ENCODE results near the gene TNFRSF21. TPM values are rescaled to one million over a fixed set of nuclear protein-coding genes. Genes with fewer than 3 reads are reported as not detected.

The TNFRSF21 gene
- total and polyA plus RNA-seq, 2 donors (not counting 1 experiment from before 2014, with no cell fraction given), result 0.43 to 1.2 TPM

DNA sequence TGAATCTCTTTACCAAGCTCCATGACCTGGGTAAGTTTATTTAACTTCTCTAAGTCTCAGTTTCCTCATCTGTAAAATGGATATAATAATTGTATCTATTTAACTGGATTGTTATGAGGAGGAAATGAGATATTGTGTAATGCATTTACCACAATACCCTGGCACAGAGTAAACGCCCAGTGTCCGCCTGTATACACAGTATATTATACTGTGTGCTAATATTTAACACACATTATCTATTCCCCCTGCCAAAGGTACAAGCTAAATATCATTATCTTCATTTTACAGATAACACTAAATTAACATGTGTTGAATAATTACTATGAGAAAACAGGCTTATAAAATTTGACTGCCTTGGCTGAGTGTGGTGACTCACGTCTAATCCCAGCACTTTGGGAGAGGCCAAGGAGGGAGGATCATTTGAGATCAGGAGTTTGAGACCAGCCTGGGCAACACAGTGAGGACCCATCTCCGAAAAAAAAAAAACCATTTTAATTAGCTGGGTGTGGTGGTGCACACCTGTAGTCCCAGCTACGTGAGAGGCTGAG, 38.7 kb upstream of the TNFRSF21 start:
- Histone ChIP-seq H3K4me1 (ENCODE audit: control insufficient read depth in 2 of 2, insufficient read depth in 2 of 2, low read length in 2 of 2) (no peaks in the 10 kb centered on the region), H3K27me3 (replicated peaks in 1 of 4; ENCODE audit: control extremely low read depth in 1 of 4, control insufficient read depth in 3 of 4, insufficient read depth in 4 of 4, low read length in 3 of 4) (no peaks in the 10 kb centered on the region), H3K9me3 (ENCODE audit: control extremely low read depth in 1 of 3, control insufficient read depth in 2 of 3, insufficient read depth in 1 of 3, low read length in 2 of 3) (no peaks in the 10 kb centered on the region), H3K79me2 (ENCODE audit: control insufficient read depth, insufficient read depth, low read length) (no peaks in the 10 kb centered on the region), H3K4me3 (ENCODE audit: control extremely low read depth in 1 of 5, extremely low read depth in 1 of 5, insufficient read depth in 1 of 5, low read depth in 2 of 5, low read length in 4 of 5) (no peak overlapping the region), H3K36me3 (replicated peaks in 1 of 2; ENCODE audit: control extremely low read depth in 1 of 2, control insufficient read depth in 1 of 2, extremely low read depth in 1 of 2, insufficient read depth in 2 of 2, low read length in 1 of 2) (no peaks in the 10 kb centered on the region), H3K4me2 (replicated peaks; ENCODE audit: low read depth, low read length, poor library complexity, severe bottlenecking) (no peak overlapping the region), H3K27ac (ENCODE audit: low read length in 2 of 2) (no peak overlapping the region), H4K20me1 (ENCODE audit: control insufficient read depth, insufficient read depth, low read length, poor library complexity, severe bottlenecking) (no peaks in the 10 kb centered on the region), H3K9ac (ENCODE audit: low read length) (no peak overlapping the region), H2AFZ (ENCODE audit: insufficient read depth, low read depth, low read length, poor library complexity, severe bottlenecking) (no peak overlapping the region)
- no peak overlapping the region for H3K4me3 Mint-ChIP-seq
- ChIA-PET POLR2A (no interaction called here), CTCF (no interaction called here)
- H3K27me3 Mint-ChIP-seq, result peaks cover 10% of the 10 kb centered on the region
- 85% methylated on average over 3 of the region's 5 CpGs for WGBS (ENCODE audit: insufficient coverage)
- no peaks in the 10 kb centered on the region for H3K9me3 Mint-ChIP-seq (ENCODE audit: insufficient read depth)
- intact Hi-C loops (cut with micrococcal nuclease), result no loop called here
- TF ChIP-seq EZH2 (IDR thresholded peaks at IDR 0.05; ENCODE audit: borderline replicate concordance, insufficient read depth, low read depth, low read length, poor library complexity, severe bottlenecking), result no peak
- TF ChIP-seq, protein P1, sequence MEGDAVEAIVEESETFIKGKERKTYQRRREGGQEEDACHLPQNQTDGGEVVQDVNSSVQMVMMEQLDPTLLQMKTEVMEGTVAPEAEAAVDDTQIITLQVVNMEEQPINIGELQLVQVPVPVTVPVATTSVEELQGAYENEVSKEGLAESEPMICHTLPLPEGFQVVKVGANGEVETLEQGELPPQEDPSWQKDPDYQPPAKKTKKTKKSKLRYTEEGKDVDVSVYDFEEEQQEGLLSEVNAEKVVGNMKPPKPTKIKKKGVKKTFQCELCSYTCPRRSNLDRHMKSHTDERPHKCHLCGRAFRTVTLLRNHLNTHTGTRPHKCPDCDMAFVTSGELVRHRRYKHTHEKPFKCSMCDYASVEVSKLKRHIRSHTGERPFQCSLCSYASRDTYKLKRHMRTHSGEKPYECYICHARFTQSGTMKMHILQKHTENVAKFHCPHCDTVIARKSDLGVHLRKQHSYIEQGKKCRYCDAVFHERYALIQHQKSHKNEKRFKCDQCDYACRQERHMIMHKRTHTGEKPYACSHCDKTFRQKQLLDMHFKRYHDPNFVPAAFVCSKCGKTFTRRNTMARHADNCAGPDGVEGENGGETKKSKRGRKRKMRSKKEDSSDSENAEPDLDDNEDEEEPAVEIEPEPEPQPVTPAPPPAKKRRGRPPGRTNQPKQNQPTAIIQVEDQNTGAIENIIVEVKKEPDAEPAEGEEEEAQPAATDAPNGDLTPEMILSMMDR (IDR thresholded peaks at IDR 0.05), result no peak
- no peak overlapping the region for H3K27ac Mint-ChIP-seq
- DNase-seq (no peak), ATAC-seq (ENCODE audit: low read depth) (no peak)
- H3K4me1 Mint-ChIP-seq, result no peaks in the 10 kb centered on the region

GRCh38 chr6:47345761-47346160, 36.1 kb upstream of the TNFRSF21 start:
- Histone ChIP-seq H3K27ac (ENCODE audit: low read length in 2 of 2) (no peak overlapping the region), H3K9me3 (ENCODE audit: control extremely low read depth in 1 of 3, control insufficient read depth in 2 of 3, insufficient read depth in 1 of 3, low read length in 2 of 3) (no peaks in the 10 kb centered on the region), H3K79me2 (ENCODE audit: control insufficient read depth, insufficient read depth, low read length) (no peaks in the 10 kb centered on the region), H2AFZ (ENCODE audit: insufficient read depth, low read depth, low read length, poor library complexity, severe bottlenecking) (no peak overlapping the region), H3K9ac (ENCODE audit: low read length) (no peak overlapping the region), H3K4me1 (ENCODE audit: control insufficient read depth in 2 of 2, insufficient read depth in 2 of 2, low read length in 2 of 2) (no peaks in the 10 kb centered on the region), H3K27me3 (replicated peaks in 1 of 4; ENCODE audit: control extremely low read depth in 1 of 4, control insufficient read depth in 3 of 4, insufficient read depth in 4 of 4, low read length in 3 of 4) (no peaks in the 10 kb centered on the region), H4K20me1 (ENCODE audit: control insufficient read depth, insufficient read depth, low read length, poor library complexity, severe bottlenecking) (no peaks in the 10 kb centered on the region), H3K4me2 (replicated peaks; ENCODE audit: low read depth, low read length, poor library complexity, severe bottlenecking) (no peak overlapping the region), H3K36me3 (replicated peaks in 1 of 2; ENCODE audit: control extremely low read depth in 1 of 2, control insufficient read depth in 1 of 2, extremely low read depth in 1 of 2, insufficient read depth in 2 of 2, low read length in 1 of 2) (no peaks in the 10 kb centered on the region), H3K4me3 (ENCODE audit: control extremely low read depth in 1 of 5, extremely low read depth in 1 of 5, insufficient read depth in 1 of 5, low read depth in 2 of 5, low read length in 4 of 5) (no peak overlapping the region)
- TF ChIP-seq, protein P1 (IDR thresholded peaks at IDR 0.05), result no peak
- TF ChIP-seq EZH2 (IDR thresholded peaks at IDR 0.05; ENCODE audit: borderline replicate concordance, insufficient read depth, low read depth, low read length, poor library complexity, severe bottlenecking), result no peak
- WGBS (ENCODE audit: insufficient coverage), result 98% methylated on average over 4 of the region's 4 CpGs
- DNase-seq, result no peak
- H3K4me1 Mint-ChIP-seq, result no peaks in the 10 kb centered on the region
- ATAC-seq (ENCODE audit: low read depth), result no peak
- ChIA-PET CTCF (no interaction called here), POLR2A (no interaction called here)
- H3K27ac Mint-ChIP-seq, result no peak overlapping the region
- intact Hi-C loops (cut with micrococcal nuclease), result no loop called here
- H3K27me3 Mint-ChIP-seq, result peaks cover 15% of the 10 kb centered on the region
- no peaks in the 10 kb centered on the region for H3K9me3 Mint-ChIP-seq (ENCODE audit: insufficient read depth)
- no peak overlapping the region for H3K4me3 Mint-ChIP-seq
